DND-41 (cell line): ENCODE measurements around the gene RBKS.

ENCODE experiments used
- ATAC-seq: fragments of 200-7000 bp; cut with Tn5 transposase; 3 replicates; pipeline ENCODE4 v1.9.1; 2021; ENCODE audit warnings: low read depth; ENCODE audit not compliant: insufficient read depth
- DNase-seq: peaks from one replicate; pipeline ENCODE4 v3.0.0-alpha.2; 2020
- H2AFZ ChIP-seq: 2 replicates; pipeline ENCODE4 v1.6.0; 2012; ENCODE audit warnings: low read depth, low read length
- H3K27ac ChIP-seq: 2 replicates; pipeline ENCODE4 v1.5.1; 2012; ENCODE audit warnings: low read length, inconsistent platforms
- H3K27me3 ChIP-seq: fragments of 200-600 bp; sonication (generic); 2 replicates; pipeline ENCODE4 v1.6.0; 2012; ENCODE audit warnings: low read length, mild to moderate bottlenecking, inconsistent platforms; ENCODE audit not compliant: insufficient read depth, poor library complexity
- H3K36me3 ChIP-seq: 2 replicates; pipeline ENCODE4 v1.5.1; 2012; ENCODE audit warnings: low read length, inconsistent platforms; ENCODE audit not compliant: insufficient read depth
- H3K4me1 ChIP-seq: 2 replicates; pipeline ENCODE4 v1.5.1; 2012; ENCODE audit warnings: mild to moderate bottlenecking, low read length; ENCODE audit not compliant: insufficient read depth
- H3K4me2 ChIP-seq: 2 replicates; pipeline ENCODE4 v1.6.0; 2012; ENCODE audit warnings: mild to moderate bottlenecking, moderate library complexity, low read length, inconsistent platforms; ENCODE audit not compliant: insufficient read depth
- H3K4me3 ChIP-seq, 2 experiments: fragments of 200-600 bp in 1 of 2; shearing (Covaris generic) in 1 of 2; 2 replicates each; pipeline ENCODE4 v1.5.1; 2012 to 2016; ENCODE audit warnings: inconsistent platforms in 2 of 2, low read length in 2 of 2, mild to moderate bottlenecking in 2 of 2, low read depth in 1 of 2, moderate library complexity in 1 of 2
- H3K79me2 ChIP-seq: 2 replicates; pipeline ENCODE4 v1.6.0; 2012; ENCODE audit warnings: low read length, inconsistent platforms; ENCODE audit not compliant: insufficient read depth
- H3K9ac ChIP-seq: 2 replicates; pipeline ENCODE4 v1.6.0; 2012; ENCODE audit warnings: low read depth, mild to moderate bottlenecking, inconsistent platforms, low read length, moderate library complexity
- H3K9me3 ChIP-seq: 2 replicates; pipeline ENCODE4 v1.5.1; 2012; ENCODE audit warnings: low read length, moderate library complexity, mild to moderate bottlenecking, inconsistent platforms; ENCODE audit not compliant: insufficient read depth, severe bottlenecking
- H4K20me1 ChIP-seq: 2 replicates; pipeline ENCODE4 v1.6.0; 2012; ENCODE audit warnings: low read length; ENCODE audit not compliant: insufficient read depth
- EZH2 ChIP-seq: IDR thresholded peaks from 3 replicates; pipeline ENCODE4 v1.6.1; 2012; ENCODE audit warnings: borderline replicate concordance, low read depth, mild to moderate bottlenecking, moderate library complexity, low read length, inconsistent platforms; ENCODE audit not compliant: severe bottlenecking
- TF ChIP-seq, protein P1 (sequence below): IDR thresholded peaks from 2 replicates; pipeline ENCODE4 v1.5.1; 2012; ENCODE audit warnings: borderline replicate concordance, low read length, moderate library complexity, mild to moderate bottlenecking; ENCODE audit not compliant: poor library complexity, severe bottlenecking; ENCODE audit errors: extremely low read depth

The RBKS gene

DNA sequence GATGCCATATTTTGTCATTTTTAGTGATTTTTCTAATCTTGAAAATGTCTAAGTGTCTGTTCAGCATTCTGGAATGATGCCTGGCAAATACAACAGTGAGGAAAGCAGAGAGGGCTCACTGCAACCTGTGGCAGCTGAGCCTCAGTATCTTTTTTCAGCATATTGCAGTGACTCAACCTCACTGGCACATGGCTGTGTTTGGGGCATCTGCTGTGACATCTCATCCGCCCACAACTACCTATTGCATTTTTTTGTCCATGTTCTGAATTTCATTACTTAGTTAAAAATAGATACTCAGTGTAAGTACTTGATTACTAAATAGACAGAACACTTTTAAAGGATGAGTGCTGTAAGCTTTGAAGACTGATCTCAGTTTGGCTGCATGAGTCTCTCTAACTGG is 11.0 kb upstream of the RBKS start:
- H2AFZ ChIP-seq = no peak overlapping the region
- no peak for ATAC-seq
- H3K9me3 ChIP-seq = no peaks in the 10 kb centered on the region
- H4K20me1 ChIP-seq = peaks cover 6% of the 10 kb centered on the region
- H3K4me1 ChIP-seq = peaks cover 4% of the 10 kb centered on the region; the same call in 1 of the 2 replicates
- H3K79me2 ChIP-seq = peaks cover 17% of the 10 kb centered on the region
- TF ChIP-seq EZH2 = no peak
- TF ChIP-seq, protein P1, sequence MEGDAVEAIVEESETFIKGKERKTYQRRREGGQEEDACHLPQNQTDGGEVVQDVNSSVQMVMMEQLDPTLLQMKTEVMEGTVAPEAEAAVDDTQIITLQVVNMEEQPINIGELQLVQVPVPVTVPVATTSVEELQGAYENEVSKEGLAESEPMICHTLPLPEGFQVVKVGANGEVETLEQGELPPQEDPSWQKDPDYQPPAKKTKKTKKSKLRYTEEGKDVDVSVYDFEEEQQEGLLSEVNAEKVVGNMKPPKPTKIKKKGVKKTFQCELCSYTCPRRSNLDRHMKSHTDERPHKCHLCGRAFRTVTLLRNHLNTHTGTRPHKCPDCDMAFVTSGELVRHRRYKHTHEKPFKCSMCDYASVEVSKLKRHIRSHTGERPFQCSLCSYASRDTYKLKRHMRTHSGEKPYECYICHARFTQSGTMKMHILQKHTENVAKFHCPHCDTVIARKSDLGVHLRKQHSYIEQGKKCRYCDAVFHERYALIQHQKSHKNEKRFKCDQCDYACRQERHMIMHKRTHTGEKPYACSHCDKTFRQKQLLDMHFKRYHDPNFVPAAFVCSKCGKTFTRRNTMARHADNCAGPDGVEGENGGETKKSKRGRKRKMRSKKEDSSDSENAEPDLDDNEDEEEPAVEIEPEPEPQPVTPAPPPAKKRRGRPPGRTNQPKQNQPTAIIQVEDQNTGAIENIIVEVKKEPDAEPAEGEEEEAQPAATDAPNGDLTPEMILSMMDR = no peak
- no peak for DNase-seq
- H3K27ac ChIP-seq = no peak overlapping the region
- no peak overlapping the region for H3K4me2 ChIP-seq
- H3K27me3 ChIP-seq = no peaks in the 10 kb centered on the region
- no peak overlapping the region for H3K4me3 ChIP-seq
- H3K36me3 ChIP-seq = peaks cover 26% of the 10 kb centered on the region
- H3K9ac ChIP-seq = no peak overlapping the region

DNA sequence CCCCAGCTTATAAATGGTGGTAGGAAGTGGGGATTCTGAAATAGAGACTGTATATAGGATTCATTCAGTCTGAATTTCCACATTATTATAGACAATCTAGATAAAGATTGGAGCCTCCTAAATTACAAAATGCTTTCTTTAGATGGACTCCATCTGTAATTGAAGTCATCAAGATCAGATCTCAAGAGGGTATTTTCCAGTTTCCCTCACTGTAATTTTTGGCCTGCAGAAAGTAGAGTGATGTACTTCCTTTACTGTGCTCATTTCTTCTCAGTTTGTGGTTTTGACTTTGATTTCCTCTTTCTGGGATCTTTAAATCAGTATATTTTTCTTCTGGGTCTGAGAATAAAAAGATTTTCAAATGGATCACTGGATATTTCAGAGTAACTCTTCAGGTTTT is 7.5 kb upstream of the RBKS start:
- no peak overlapping the region for H3K27ac ChIP-seq
- H3K4me1 ChIP-seq = peaks cover 11% of the 10 kb centered on the region
- peaks cover 18% of the 10 kb centered on the region for H3K79me2 ChIP-seq
- H2AFZ ChIP-seq = no peak overlapping the region
- no peak overlapping the region for H3K9ac ChIP-seq
- no peak; the same call in 2 of the 3 replicates for ATAC-seq
- H3K4me2 ChIP-seq = no peak overlapping the region
- H3K4me3 ChIP-seq = no peak overlapping the region
- no peak for DNase-seq
- no peaks in the 10 kb centered on the region for H3K9me3 ChIP-seq
- no peaks in the 10 kb centered on the region for H3K27me3 ChIP-seq
- peaks cover 41% of the 10 kb centered on the region for H3K36me3 ChIP-seq
- peaks cover 6% of the 10 kb centered on the region for H4K20me1 ChIP-seq
- TF ChIP-seq, protein P1 = no peak
- no peak for TF ChIP-seq EZH2

DNA sequence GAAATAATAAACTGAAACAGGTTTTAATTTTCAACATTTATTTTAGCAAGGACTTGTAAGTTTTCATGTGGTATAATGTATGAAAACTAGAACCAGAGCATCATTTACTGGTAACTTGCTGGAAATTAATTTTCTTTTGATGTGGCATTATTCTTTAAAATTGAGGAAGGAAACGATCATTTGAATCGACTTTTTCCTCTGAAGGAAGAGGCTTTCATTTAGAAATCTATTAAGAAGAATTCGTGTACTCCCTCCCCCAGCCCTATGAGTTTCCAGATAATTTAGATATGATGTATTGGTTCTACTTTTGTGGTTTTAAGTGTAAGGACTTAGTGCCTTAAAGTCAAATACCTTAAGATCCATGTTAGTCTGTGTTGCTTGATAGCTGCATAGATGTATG is 2.8 kb upstream of the RBKS start:
- 0 out of 2 replicates have a peak overlapping the region, but pooled peaks have one; percentile 87 for H3K4me2 ChIP-seq

More for the DNA sequence above, 2.8 kb upstream of the RBKS start:
- no peak for DNase-seq
- Histone ChIP-seq H2AFZ (no peak overlapping the region), H3K9me3 (no peaks in the 10 kb centered on the region), H3K4me1 (peaks cover 42% of the 10 kb centered on the region), H3K36me3 (peaks cover 25% of the 10 kb centered on the region), H3K27ac (no peak overlapping the region), H4K20me1 (peaks cover 6% of the 10 kb centered on the region), H3K9ac (no peak overlapping the region), H3K79me2 (peaks cover 40% of the 10 kb centered on the region), H3K27me3 (no peaks in the 10 kb centered on the region), H3K4me3 (no peak overlapping the region)
- no peak for ATAC-seq
- TF ChIP-seq, protein P1 = no peak
- no peak for TF ChIP-seq EZH2
